K562 (cell line): ENCODE results near the gene ITPRID2. TPM values are rescaled to one million over a fixed set of nuclear protein-coding genes. Genes with fewer than 3 reads are reported as not detected.

Source experiments
- ATAC-seq: fragments of 200-7000 bp; cut with Tn5 transposase; 3 replicates; pipeline ENCODE4 v1.9.1; 2020; ENCODE audit warnings: moderate library complexity
- BruUV-seq: library from RNA; stranded (reverse); fragments of 400-500 nt; replicated peaks from 2 replicates; lab custom pipeline; 2021; lab: Mats Ljungman, UMichigan
- CTCF ChIA-PET: fragments of 300-600 bp; formaldehyde crosslinking; extraction: SDS; loops from one replicate; lab custom pipeline; 2021; ENCODE audit warnings: low intra/inter-chr PET ratio; lab: Yijun Ruan, JAX
- POLR2A ChIA-PET: fragments of 300-600, 350-650 bp; sonication (Branson Sonifier 250); formaldehyde crosslinking; extraction: SDS; loops from one replicate; lab custom pipeline; 2021; ENCODE audit warnings: antibody characterized with exemption, inconsistent platforms; lab: Yijun Ruan, JAX
- DNase-seq, 4 experiments: peaks; one replicate each; pipeline versions ENCODE4 v3.0.0 to v3.0.0-alpha.2; 2011 to 2018; ENCODE audit warnings: low spot score in 3 of 4, mixed read lengths in 3 of 4; ENCODE audit errors: extremely low read depth in 1 of 4
- FAIRE-seq: peaks from 2 replicates; lab custom pipeline; 2011; peaks lifted over from hg19 to GRCh38; lab: Jason Lieb, UNC
- H2AFZ ChIP-seq: 2 replicates; pipeline ENCODE4 v1.6.0; 2011; ENCODE audit warnings: low read depth, low read length, control low read depth, inconsistent platforms
- H3K27ac ChIP-seq: fragments of 200-600 bp; 3 replicates; pipeline ENCODE4 v1.8.0; 2011; ENCODE audit warnings: low read depth, mild to moderate bottlenecking, control low read depth, inconsistent platforms, low read length, moderate library complexity, mixed read lengths; ENCODE audit errors: extremely low read depth
- H3K27me3 ChIP-seq, 2 experiments: fragments of 300-600 bp in 1 of 2; 2 replicates in 1 of 2; 3 replicates in 1 of 2; pipeline versions ENCODE4 v1.6.0 to v1.8.0; 2011; ENCODE audit warnings: inconsistent platforms in 2 of 2, low read length in 2 of 2, mild to moderate bottlenecking in 1 of 2, mixed read lengths in 1 of 2, moderate library complexity in 1 of 2; ENCODE audit not compliant: control insufficient read depth in 2 of 2, insufficient read depth in 2 of 2
- H3K36me3 ChIP-seq: fragments of 300-600 bp; 3 replicates; pipeline ENCODE4 v1.8.0; 2011; ENCODE audit warnings: mild to moderate bottlenecking, low read length, inconsistent platforms; ENCODE audit not compliant: control insufficient read depth, insufficient read depth
- H3K4me1 ChIP-seq, 2 experiments: fragments of 200-600 bp in 1 of 2; replicated peaks in 1 of 2; 2 replicates in 1 of 2; 3 replicates in 1 of 2; pipeline versions ENCODE4 v1.5.1 to v1.8.0; 2011; ENCODE audit warnings: inconsistent platforms in 2 of 2, low read length in 2 of 2, mild to moderate bottlenecking in 1 of 2, mixed read lengths in 1 of 2, moderate library complexity in 1 of 2; ENCODE audit not compliant: control insufficient read depth in 2 of 2, insufficient read depth in 2 of 2
- H3K4me2 ChIP-seq: 2 replicates; pipeline ENCODE4 v1.6.1; 2011; ENCODE audit warnings: low read length, control low read depth, inconsistent platforms, mixed read lengths; ENCODE audit not compliant: insufficient read depth
- H3K4me3 ChIP-seq: fragments of 200-600 bp; sonication (generic), shearing (Covaris generic); 2 replicates; pipeline ENCODE4 v1.5.1; 2016; ENCODE audit warnings: control low read depth, inconsistent platforms
- H3K79me2 ChIP-seq: fragments of 200-600 bp; 3 replicates; pipeline ENCODE4 v1.8.0; 2011; ENCODE audit warnings: low read length, inconsistent platforms; ENCODE audit not compliant: control insufficient read depth, insufficient read depth
- H3K9ac ChIP-seq, 2 experiments: 2 replicates each; pipeline versions ENCODE4 v1.6.0 to v1.6.1; 2011; ENCODE audit warnings: low read depth in 2 of 2, low read length in 2 of 2, control low read depth in 1 of 2, inconsistent platforms in 1 of 2, mild to moderate bottlenecking in 1 of 2, mixed read lengths in 1 of 2; ENCODE audit not compliant: insufficient read depth in 1 of 2
- H3K9me1 ChIP-seq: one replicate; pipeline ENCODE4 v1.6.0; 2011; ENCODE audit warnings: inconsistent platforms, mild to moderate bottlenecking, low read length, moderate library complexity; ENCODE audit not compliant: control insufficient read depth, insufficient read depth
- H3K9me3 ChIP-seq: replicated peaks from 2 replicates; pipeline ENCODE4 v1.5.1; 2011; ENCODE audit warnings: low read depth, low read length, inconsistent platforms; ENCODE audit not compliant: control insufficient read depth, insufficient read depth
- H4K20me1 ChIP-seq: replicated peaks from 2 replicates; pipeline ENCODE4 v1.6.1; 2011; ENCODE audit warnings: low read length, inconsistent platforms, mixed read lengths; ENCODE audit not compliant: control insufficient read depth, insufficient read depth
- ARID1B ChIP-seq: fragments of 450-650 bp; IDR thresholded peaks from 2 replicates; pipeline ENCODE4 v1.6.1; 2016; ENCODE audit warnings: antibody characterized with exemption, mild to moderate bottlenecking, inconsistent platforms
- ARNT ChIP-seq, 2 experiments: fragments of 450-650 bp; IDR thresholded peaks; 2 replicates each; pipeline ENCODE4 v1.6.1; 2016; ENCODE audit warnings: mild to moderate bottlenecking in 1 of 2
- CBX2 ChIP-seq: fragments of 200-600 bp; sonication (generic); IDR thresholded peaks from one replicate; pipeline ENCODE4 v1.6.1; 2012; ENCODE audit warnings: mild to moderate bottlenecking, low read length, inconsistent platforms; ENCODE audit not compliant: insufficient read depth, poor library complexity, severe bottlenecking
- CHCHD3 ChIP-seq: fragments of 250-450 bp; sonication (Bioruptor Pico); IDR thresholded peaks from 2 replicates; pipeline ENCODE4 v2.1.2; 2022; ENCODE audit warnings: mild to moderate bottlenecking
- DPF2 ChIP-seq: fragments of 450-650 bp; IDR thresholded peaks from 2 replicates; pipeline ENCODE4 v1.6.1; 2016
- FOXP1 ChIP-seq: sonication (generic); formaldehyde crosslinking; IDR thresholded peaks from 2 replicates; pipeline ENCODE4 v1.8.0; 2022; ENCODE audit warnings: mild to moderate bottlenecking, missing genetic modification reagents
- GABPB2 ChIP-seq: fragments of 250-450 bp; sonication (Bioruptor Pico); conservative IDR thresholded peaks from 2 replicates; pipeline ENCODE4 v1.5.1; 2021; ENCODE audit warnings: mild to moderate bottlenecking
- HNRNPLL ChIP-seq: fragments of 200-400 bp; formaldehyde crosslinking; IDR thresholded peaks from 2 replicates; pipeline ENCODE4 v1.6.1; 2017; ENCODE audit warnings: low read length, low read depth, mild to moderate bottlenecking; ENCODE audit not compliant: poor library complexity, severe bottlenecking
- HOXB6 ChIP-seq: fragments of 250-450 bp; sonication (Bioruptor Pico); IDR thresholded peaks from 2 replicates; pipeline ENCODE4 v1.5.1; 2022; ENCODE audit warnings: mild to moderate bottlenecking, borderline replicate concordance
- KLF16 ChIP-seq: IDR thresholded peaks from 2 replicates; pipeline ENCODE4 v1.6.1; 2016; ENCODE audit warnings: antibody characterized with exemption
- MAZ ChIP-seq, 2 experiments: fragments of 450-650 bp in 1 of 2; sonication (generic) in 1 of 2; formaldehyde crosslinking; IDR thresholded peaks in 1 of 2; conservative IDR thresholded peaks in 1 of 2; 2 replicates each; pipeline versions ENCODE4 v1.4.0 to v1.5.0; 2020; ENCODE audit warnings: mild to moderate bottlenecking in 1 of 2, missing genetic modification reagents in 1 of 2
- NR3C1 ChIP-seq: sonication (generic); formaldehyde crosslinking; IDR thresholded peaks from 2 replicates; pipeline ENCODE4 v1.8.1; 2022; ENCODE audit warnings: missing genetic modification reagents
- RFX5 ChIP-seq: IDR thresholded peaks from 2 replicates; pipeline ENCODE4 v1.6.1; 2011; ENCODE audit warnings: low read depth, mild to moderate bottlenecking, improper control_type of control experiment, low read length
- RNF2 ChIP-seq: sonication (generic); IDR thresholded peaks from 2 replicates; pipeline ENCODE4 v1.6.1; 2016
- ZNF175 ChIP-seq: fragments of 200-800 bp; sonication (Bioruptor generic); IDR thresholded peaks from 2 replicates; pipeline ENCODE4 v1.6.1; 2016; ENCODE audit warnings: low read depth, mild to moderate bottlenecking, missing genetic modification characterization, missing compliant biosample characterization
- ZNF23 ChIP-seq: fragments of 250-450 bp; sonication (Bioruptor Pico); IDR thresholded peaks from 2 replicates; pipeline ENCODE4 v1.4.0; 2020; ENCODE audit warnings: mild to moderate bottlenecking
- ZNF277 ChIP-seq: fragments of 250-450 bp; sonication (Bioruptor Pico); IDR thresholded peaks from 2 replicates; pipeline ENCODE4 v1.8.0; 2022; ENCODE audit warnings: inconsistent platforms, mild to moderate bottlenecking, moderate library complexity, borderline replicate concordance
- ZNF644 ChIP-seq: fragments of 200-800 bp; sonication (Bioruptor generic); IDR thresholded peaks from 2 replicates; pipeline ENCODE4 v1.6.1; 2016; ENCODE audit warnings: low read depth, missing genetic modification characterization, missing compliant biosample characterization
- WGBS: fragments of 100-300 bp; shearing (Covaris generic); methylation state at CpG from one replicate; pipeline ENCODE4 v1.1.6; 2016; ENCODE audit warnings: low coverage, mixed read lengths; ENCODE audit not compliant: insufficient coverage; ENCODE audit errors: missing lambda C conversion rate; 5-methylcytosine and 5-hydroxymethylcytosine counted together
- in situ Hi-C: fragments of 300-500 bp; cut with MboI; formaldehyde crosslinking; loops from 4 replicates; pipeline ENCODE4 v1.15.0; 2018; ENCODE audit warnings: inconsistent platforms, mixed read lengths
- intact Hi-C: fragments of 100-400 bp; cut with micrococcal nuclease; formaldehyde crosslinking; loops from 2 replicates; pipeline ENCODE4 v1.14.2; 2022
- polyA plus RNA-seq, 8 experiments: library from polyadenylated mRNA; depleted of rRNA in 4 of 8; stranded (reverse) in 5 of 8; unstranded in 3 of 8; fragments of >200 nt; fragmentation: Nextera tagmentation in 2 of 8; fragmentation: Illumina TruSeq in 1 of 8; extraction: Ambion mirVana in 2 of 8; extraction: Trizol in 1 of 8; gene quantifications; 2 replicates each; pipeline versions ENCODE4 v1.2.1 to v1.2.3, GENCODE V29; 2011 to 2014; ENCODE audit warnings: inconsistent platforms in 1 of 8, missing spikeins in 1 of 8
- total RNA-seq, 7 experiments: library from RNA; depleted of rRNA in 6 of 7; stranded (reverse); fragments of >200 nt in 6 of 7; fragmentation: Illumina TruSeq in 2 of 7; extraction: Trizol in 2 of 7; gene quantifications; 2 replicates each; pipeline versions ENCODE4 v1.2.1 to v1.2.3, GENCODE V29; 2011 to 2021; ENCODE audit warnings: low replicate concordance in 1 of 7

Gene ITPRID2
- total and polyA plus RNA-seq, 9 of the 15 experiments (the other 6 are each of a cell fraction or from before 2014, with no cell fraction given): 18.5 to 77.8 (median 52.0) TPM

- TF ChIP-seq ZNF277 (CRISPR knock-in tag) (no peak), ARID1B (no peak), GABPB2 (CRISPR knock-in tag) (no peak), NR3C1 (CRISPR knock-in tag) (no peak), ZNF175 (CRISPR knock-in tag) (no peak), DPF2 (no peak), FOXP1 (CRISPR knock-in tag) (no peak), ZNF23 (CRISPR knock-in tag) (no peak), HNRNPLL (no peak), RFX5 (no peak)
Observed at GRCh38 chr2:181853696-181854095, 37.8 kb upstream of the ITPRID2 start (continued).

DNA sequence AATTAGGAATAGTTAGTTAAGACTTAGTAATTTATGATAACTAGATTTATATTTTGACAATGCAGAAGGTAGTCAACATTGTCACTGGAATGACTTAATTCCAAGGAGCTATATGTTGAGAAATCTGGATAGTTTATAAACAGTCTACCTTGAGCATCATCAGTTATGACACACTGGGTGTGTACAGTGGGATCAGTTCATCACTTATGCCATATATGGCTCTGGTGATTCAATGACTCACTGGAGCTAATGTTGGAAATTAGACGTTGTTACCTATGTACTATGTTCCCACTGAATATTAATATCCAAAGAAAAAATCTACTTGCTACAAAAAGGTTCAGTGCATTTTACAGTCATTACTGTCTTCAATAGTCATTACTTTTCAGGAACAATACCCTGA lies 34.0 kb upstream of the ITPRID2 start:
- ATAC-seq: no peak
- H3K4me2 ChIP-seq: no peak overlapping the region

More for the DNA sequence above, 34.0 kb upstream of the ITPRID2 start:
- no peak overlapping the region for H3K27ac ChIP-seq
- H3K4me3 ChIP-seq: no peak overlapping the region
- H3K9me3 ChIP-seq: no peaks in the 10 kb centered on the region
- no TSS peak for BruUV-seq
- no peak for FAIRE-seq
- H3K4me1 ChIP-seq: no peaks in the 10 kb centered on the region
- intact Hi-C loops: no loop called here
- no peaks in the 10 kb centered on the region for H3K36me3 ChIP-seq
- TF ChIP-seq RNF2 (no peak), HOXB6 (no peak), KLF16 (no peak), MAZ (CRISPR knock-in tag; conservative IDR thresholded peaks at IDR 0.05 in 1 of 2, IDR thresholded peaks at IDR 0.05 in 1 of 2) (no peak), ARNT (IDR thresholded peaks at IDR 0.05) (no peak), CHCHD3 (CRISPR knock-in tag) (no peak), ZNF644 (tag) (no peak), CBX2 (no peak)
- TF ChIP-seq, all 486 proteins: peak for 0
- in situ Hi-C loops: no loop called here
- H2AFZ ChIP-seq: no peak overlapping the region
- no peak overlapping the region for H3K9ac ChIP-seq
- no peak for DNase-seq
- H4K20me1 ChIP-seq: no peaks in the 10 kb centered on the region
- no peaks in the 10 kb centered on the region for H3K27me3 ChIP-seq
- CTCF ChIA-PET: no interaction called here
- WGBS: 0% methylated on average over 1 of the region's 1 CpG
- H3K79me2 ChIP-seq: no peaks in the 10 kb centered on the region
- H3K9me1 ChIP-seq: no peaks in the 10 kb centered on the region
- POLR2A ChIA-PET: no interaction called here
